Measurements from ENCODE around the gene RECK.

GRCh38 chr9:36100532-36100931 lies 63.8 kb downstream of the RECK start:
- TF ChIP-seq, protein P1, sequence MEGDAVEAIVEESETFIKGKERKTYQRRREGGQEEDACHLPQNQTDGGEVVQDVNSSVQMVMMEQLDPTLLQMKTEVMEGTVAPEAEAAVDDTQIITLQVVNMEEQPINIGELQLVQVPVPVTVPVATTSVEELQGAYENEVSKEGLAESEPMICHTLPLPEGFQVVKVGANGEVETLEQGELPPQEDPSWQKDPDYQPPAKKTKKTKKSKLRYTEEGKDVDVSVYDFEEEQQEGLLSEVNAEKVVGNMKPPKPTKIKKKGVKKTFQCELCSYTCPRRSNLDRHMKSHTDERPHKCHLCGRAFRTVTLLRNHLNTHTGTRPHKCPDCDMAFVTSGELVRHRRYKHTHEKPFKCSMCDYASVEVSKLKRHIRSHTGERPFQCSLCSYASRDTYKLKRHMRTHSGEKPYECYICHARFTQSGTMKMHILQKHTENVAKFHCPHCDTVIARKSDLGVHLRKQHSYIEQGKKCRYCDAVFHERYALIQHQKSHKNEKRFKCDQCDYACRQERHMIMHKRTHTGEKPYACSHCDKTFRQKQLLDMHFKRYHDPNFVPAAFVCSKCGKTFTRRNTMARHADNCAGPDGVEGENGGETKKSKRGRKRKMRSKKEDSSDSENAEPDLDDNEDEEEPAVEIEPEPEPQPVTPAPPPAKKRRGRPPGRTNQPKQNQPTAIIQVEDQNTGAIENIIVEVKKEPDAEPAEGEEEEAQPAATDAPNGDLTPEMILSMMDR (IDR thresholded peaks at IDR 0.05 in 4 of 5, conservative IDR thresholded peaks at IDR 0.05 in 1 of 5), result no peak
- no peak for TF ChIP-seq POLR2A (IDR thresholded peaks at IDR 0.05)
